GM12878 (cell line): ENCODE data around the gene BBLN.

ENCODE experiments used
- CTCF ChIP-seq, 3 experiments: IDR thresholded peaks in 2 of 3; conservative IDR thresholded peaks in 1 of 3; 2 replicates each; pipeline ENCODE4 v1.5.1; 2011; ENCODE audit warnings: low read depth in 3 of 3, low read length in 3 of 3, mild to moderate bottlenecking in 3 of 3, control low read depth in 2 of 3, moderate library complexity in 2 of 3, inconsistent platforms in 1 of 3, mixed read lengths in 1 of 3; ENCODE audit not compliant: control insufficient read depth in 2 of 3, insufficient read depth in 1 of 3; ENCODE audit errors: extremely low read depth in 1 of 3
- E2F4 ChIP-seq: IDR thresholded peaks from 2 replicates; pipeline ENCODE4 v1.6.1; 2012; ENCODE audit warnings: low read depth, low read length, improper control_type of control experiment
- EZH2 ChIP-seq: IDR thresholded peaks from 2 replicates; pipeline ENCODE4 v1.6.1; 2012; ENCODE audit warnings: low read depth, mild to moderate bottlenecking, control low read depth, inconsistent platforms, low read length, borderline replicate concordance; ENCODE audit not compliant: control insufficient read depth
- KLF5 ChIP-seq: fragments of 450-650 bp; IDR thresholded peaks from 2 replicates; pipeline ENCODE4 v1.6.1; 2014; ENCODE audit warnings: mild to moderate bottlenecking; ENCODE audit not compliant: partially characterized antibody
- POLR2A ChIP-seq: IDR thresholded peaks from 2 replicates; pipeline ENCODE4 v1.6.1; 2011; ENCODE audit warnings: low read depth, mild to moderate bottlenecking, low read length
- SMAD1 ChIP-seq: fragments of 450-650 bp; IDR thresholded peaks from 2 replicates; pipeline ENCODE4 v1.6.1; 2018; ENCODE audit warnings: mild to moderate bottlenecking, low read depth; ENCODE audit not compliant: partially characterized antibody
- TAF1 ChIP-seq: IDR thresholded peaks from 2 replicates; pipeline ENCODE4 v1.6.1; 2011; ENCODE audit warnings: mild to moderate bottlenecking, low read depth, low read length, borderline replicate concordance
- YY1 ChIP-seq: IDR thresholded peaks from 2 replicates; pipeline ENCODE4 v1.6.1; 2011; ENCODE audit warnings: low read depth, mild to moderate bottlenecking, low read length

- no peak for TF ChIP-seq YY1
- no peak for TF ChIP-seq E2F4
- no peak for TF ChIP-seq CTCF (IDR thresholded peaks at IDR 0.05 in 2 of 3, conservative IDR thresholded peaks at IDR 0.05 in 1 of 3; ENCODE audit: control insufficient read depth in 2 of 3, extremely low read depth in 1 of 3, insufficient read depth in 1 of 3, low read depth in 3 of 3, low read length in 3 of 3)
- TF ChIP-seq POLR2A = no peak
- TF ChIP-seq TAF1 = no peak
- no peak for TF ChIP-seq EZH2
- no peak for TF ChIP-seq SMAD1
- TF ChIP-seq KLF5 = no peak
Measured at GRCh38 chr9:128206916-128207910, 47.1 kb downstream of the BBLN start.
